Endothelial cell of umbilical vein (primary cell): ENCODE data around the gene HMHB1. TPM values are rescaled to one million over a fixed set of nuclear protein-coding genes. Genes with fewer than 3 reads are reported as not detected.
A peak's percentile ranks its signal among the peaks of the same experiment; 100 is the strongest.

ENCODE experiments used
- BruUV-seq: library from RNA; stranded (reverse); fragments of 400-500 nt; replicated peaks from 2 replicates; lab custom pipeline; 2021; lab: Mats Ljungman, UMichigan
- CTCF ChIA-PET: fragments of 300-600, 350-600 bp; sonication (Branson Sonifier 250); formaldehyde crosslinking; loops from one replicate; lab custom pipeline; 2021; ENCODE audit warnings: antibody characterized with exemption, inconsistent platforms; lab: Charles Lee
- POLR2A ChIA-PET: fragments of 300-600, 350-600 bp; sonication (Branson Sonifier 250); formaldehyde crosslinking; loops from one replicate; lab custom pipeline; 2021; ENCODE audit warnings: antibody characterized with exemption, inconsistent platforms; lab: Charles Lee
- DNase-seq: peaks from one replicate; pipeline ENCODE4 v3.0.0-alpha.2; 2011; ENCODE audit warnings: low read depth, low spot score
- FAIRE-seq: peaks from 2 replicates; lab custom pipeline; 2011; peaks lifted over from hg19 to GRCh38; lab: Jason Lieb, UNC
- H2AFZ ChIP-seq: 2 replicates; pipeline ENCODE4 v1.6.0; 2012; ENCODE audit warnings: low read depth, low read length, control low read depth, inconsistent platforms
- H3K27ac ChIP-seq: 2 replicates; pipeline ENCODE4 v1.5.1; 2011; ENCODE audit warnings: low read depth, mild to moderate bottlenecking, control low read depth, low read length, moderate library complexity; ENCODE audit not compliant: insufficient read depth
- H3K27me3 ChIP-seq, 2 experiments: 2 replicates each; pipeline versions ENCODE4 v1.6.0 to v1.6.1; 2011; ENCODE audit warnings: low read length in 2 of 2, mixed read lengths in 1 of 2; ENCODE audit not compliant: control insufficient read depth in 2 of 2, insufficient read depth in 2 of 2
- H3K36me3 ChIP-seq, 2 experiments: 2 replicates in 1 of 2; 3 replicates in 1 of 2; pipeline ENCODE4 v1.5.1; 2011; ENCODE audit warnings: low read length in 2 of 2, mild to moderate bottlenecking in 1 of 2, moderate library complexity in 1 of 2; ENCODE audit not compliant: control insufficient read depth in 2 of 2, insufficient read depth in 2 of 2; ENCODE audit errors: extremely low read depth in 1 of 2
- H3K4me1 ChIP-seq: 3 replicates; pipeline ENCODE4 v1.5.1; 2011; ENCODE audit warnings: mild to moderate bottlenecking, low read length; ENCODE audit not compliant: control insufficient read depth, insufficient read depth; ENCODE audit errors: extremely low read depth
- H3K4me2 ChIP-seq: 2 replicates; pipeline ENCODE4 v1.6.1; 2011; ENCODE audit warnings: low read length, control low read depth, mixed read lengths; ENCODE audit not compliant: insufficient read depth
- H3K4me3 ChIP-seq, 3 experiments: fragments of 200-600 bp in 1 of 3; sonication (generic), shearing (Covaris generic) in 1 of 3; replicated peaks in 1 of 3; 2 replicates each; pipeline ENCODE4 v1.5.1; 2011 to 2016; ENCODE audit warnings: control low read depth in 3 of 3, low read length in 3 of 3, mild to moderate bottlenecking in 2 of 3, inconsistent platforms in 1 of 3, low read depth in 1 of 3, moderate library complexity in 1 of 3; ENCODE audit not compliant: insufficient read depth in 1 of 3
- H3K79me2 ChIP-seq: 2 replicates; pipeline ENCODE4 v1.6.0; 2012; ENCODE audit warnings: low read length, inconsistent platforms; ENCODE audit not compliant: control insufficient read depth, insufficient read depth
- H3K9ac ChIP-seq: replicated peaks from 2 replicates; pipeline ENCODE3; 2011; ENCODE audit warnings: low read length, control low read depth; ENCODE audit not compliant: insufficient read depth; ENCODE audit errors: extremely low read depth
- H3K9me1 ChIP-seq: replicated peaks from 3 replicates; pipeline ENCODE4 v1.6.0; 2011; ENCODE audit warnings: mild to moderate bottlenecking, low read length; ENCODE audit not compliant: control insufficient read depth, insufficient read depth; ENCODE audit errors: extremely low read depth
- H3K9me3 ChIP-seq: replicated peaks from 2 replicates; pipeline ENCODE4 v1.5.1; 2012; ENCODE audit warnings: low read length, inconsistent platforms; ENCODE audit not compliant: control insufficient read depth, insufficient read depth
- H4K20me1 ChIP-seq: replicated peaks from 2 replicates; pipeline ENCODE3; 2011; ENCODE audit warnings: mild to moderate bottlenecking, low read length; ENCODE audit not compliant: control insufficient read depth, insufficient read depth; ENCODE audit errors: extremely low read depth
- EZH2 ChIP-seq: IDR thresholded peaks from 2 replicates; pipeline ENCODE4 v1.6.1; 2012; ENCODE audit warnings: borderline replicate concordance, low read depth, mild to moderate bottlenecking, moderate library complexity, low read length, inconsistent platforms; ENCODE audit not compliant: severe bottlenecking
- FOS ChIP-seq: IDR thresholded peaks from 2 replicates; pipeline ENCODE4 v1.6.1; 2011; ENCODE audit warnings: mild to moderate bottlenecking, low read length, moderate library complexity, borderline replicate concordance; ENCODE audit not compliant: insufficient read depth
- GATA2 ChIP-seq: IDR thresholded peaks from 2 replicates; pipeline ENCODE4 v1.7.0; 2011; ENCODE audit warnings: low read depth, mild to moderate bottlenecking, moderate library complexity, mixed read lengths, low read length; ENCODE audit not compliant: insufficient read length, insufficient read depth
- JUN ChIP-seq: IDR thresholded peaks from 2 replicates; pipeline ENCODE4 v1.6.1; 2011; ENCODE audit warnings: borderline replicate concordance, low read depth; ENCODE audit not compliant: insufficient read length, insufficient read depth
- MYC ChIP-seq: IDR thresholded peaks from one replicate; pipeline ENCODE4 v1.6.1; 2011; ENCODE audit warnings: mild to moderate bottlenecking, low read depth, low read length
- POLR2AphosphoS5 ChIP-seq: IDR thresholded peaks from 2 replicates; pipeline ENCODE4 v1.6.1; 2012; ENCODE audit warnings: low read depth, mild to moderate bottlenecking, control low read depth, low read length, moderate library complexity; ENCODE audit not compliant: insufficient read depth
- dilution Hi-C: fragments of 300-500 bp; cut with MboI; formaldehyde crosslinking; loops from one replicate; pipeline ENCODE4 v1.15.0; 2019; ENCODE audit warnings: low sequenced_read_pairs; ENCODE audit not compliant: extremely low pct_ligation_motif_present
- intact Hi-C: fragments of 100-400 bp; cut with micrococcal nuclease; formaldehyde crosslinking; loops from one replicate; pipeline ENCODE4 v1.10.0; 2022
- polyA plus RNA-seq, 4 experiments: library from polyadenylated mRNA; depleted of rRNA in 3 of 4; stranded (reverse) in 3 of 4; unstranded in 1 of 4; fragments of >200 nt; gene quantifications; 2 replicates each; pipeline versions ENCODE4 v1.2.1 to v1.2.3, GENCODE V29; 2011 to 2012; ENCODE audit warnings: missing spikeins in 1 of 4
- total RNA-seq: library from RNA; stranded (reverse); gene quantifications from 2 replicates; pipeline ENCODE4 v1.2.3, GENCODE V29; 2021
- TF ChIP-seq, protein P1 (sequence below): IDR thresholded peaks from 2 replicates; pipeline ENCODE4 v1.6.1; 2011; ENCODE audit not compliant: insufficient read depth, insufficient read length

HMHB1 gene
- total and polyA plus RNA-seq, 2 donors (not counting 3 experiments of a cell fraction or from before 2014, with no cell fraction given) = not detected

- intact Hi-C loops = no loop called here
- Histone ChIP-seq H3K9me3 (no peaks in the 10 kb centered on the region), H3K4me1 (no peaks in the 10 kb centered on the region), H3K4me3 (no peak overlapping the region), H3K27ac (no peak overlapping the region), H3K36me3 (no peaks in the 10 kb centered on the region), H3K27me3 (peaks cover 0 to 2% of the 10 kb centered on the region in 2 experiments), H2AFZ (no peak overlapping the region), H3K4me2 (no peak overlapping the region), H4K20me1 (no peaks in the 10 kb centered on the region), H3K9me1 (no peaks in the 10 kb centered on the region), H3K79me2 (no peaks in the 10 kb centered on the region), H3K9ac (no peak overlapping the region)
- TF ChIP-seq GATA2 (peak; percentile 18), FOS (no peak)
- no TSS peak for BruUV-seq
- dilution Hi-C loops = no loop called here
- FAIRE-seq (no peak), DNase-seq (peak; percentile 26)
- POLR2A ChIA-PET = no interaction called here
- CTCF ChIA-PET = interaction anchor here (0.7 kb wide), 1 partner anchor 554 kb away, joined by 3 read pairs; no protein-coding TSS in a partner anchor
These were observed 29.9 kb upstream of the HMHB1 start for GRCh38 chr5:143781993-143782520.

- no peaks in the 10 kb centered on the region for H4K20me1 ChIP-seq
These were observed 29.2 kb upstream of the HMHB1 start for GRCh38 chr5:143782588-143783386.

More at GRCh38 chr5:143782588-143783386, 29.2 kb upstream of the HMHB1 start:
- H3K9me3 ChIP-seq = no peaks in the 10 kb centered on the region
- H3K27ac ChIP-seq = no peak overlapping the region
- no peaks in the 10 kb centered on the region for H3K79me2 ChIP-seq
- no peak overlapping the region for H3K9ac ChIP-seq
- H3K36me3 ChIP-seq = no peaks in the 10 kb centered on the region
- no peak overlapping the region for H3K4me2 ChIP-seq
- BruUV-seq = no TSS peak
- ChIA-PET POLR2A (no interaction called here), CTCF (no interaction called here)
- peaks cover 0 to 2% of the 10 kb centered on the region in 2 experiments for H3K27me3 ChIP-seq
- no peaks in the 10 kb centered on the region for H3K9me1 ChIP-seq
- no peak overlapping the region for H3K4me3 ChIP-seq
- DNase-seq (no peak), FAIRE-seq (no peak)
- intact Hi-C loops (no loop called here), dilution Hi-C loops (no loop called here)
- H3K4me1 ChIP-seq = no peaks in the 10 kb centered on the region
- no peak overlapping the region for H2AFZ ChIP-seq
- TF ChIP-seq JUN (no peak), POLR2AphosphoS5 (no peak), GATA2 (no peak), MYC (no peak), EZH2 (no peak)
- TF ChIP-seq, protein P1, sequence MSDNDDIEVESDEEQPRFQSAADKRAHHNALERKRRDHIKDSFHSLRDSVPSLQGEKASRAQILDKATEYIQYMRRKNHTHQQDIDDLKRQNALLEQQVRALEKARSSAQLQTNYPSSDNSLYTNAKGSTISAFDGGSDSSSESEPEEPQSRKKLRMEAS = no peak
